ENCODE results near the gene PTPRD.

- no peak for TF ChIP-seq CTCF (IDR thresholded peaks at IDR 0.05)
- no peak for TF ChIP-seq POLR2A (IDR thresholded peaks at IDR 0.05)
Measured at GRCh38 chr9:10054456-10054855, 558.3 kb downstream of the PTPRD start.
